SK-N-MC (cell line): Measurements from ENCODE around the gene SLC37A3.

Source experiments
- DNase-seq: peaks from one replicate; pipeline ENCODE4 v3.0.0-alpha.2; 2011; ENCODE audit warnings: low read depth, low spot score
- H3K27ac ChIP-seq: fragments of 200-600 bp; sonication (generic); 2 replicates; pipeline ENCODE4 v1.5.1; 2016; ENCODE audit warnings: mixed run types
- H3K36me3 ChIP-seq: fragments of 200-600 bp; sonication (generic); 2 replicates; pipeline ENCODE4 v1.6.1; 2017; ENCODE audit warnings: antibody characterized with exemption, low read length, mixed read lengths; ENCODE audit not compliant: insufficient read depth
- H3K4me3 ChIP-seq: fragments of 200-600 bp; sonication (generic); 2 replicates; pipeline ENCODE4 v1.5.1; 2016
- H3K9ac ChIP-seq: fragments of 200-600 bp; sonication (generic); 2 replicates; pipeline ENCODE4 v1.8.0; 2017; ENCODE audit warnings: mixed run types, mixed read lengths; ENCODE audit not compliant: insufficient read length
- H3K9me3 ChIP-seq: fragments of 200-600 bp; sonication (generic); 2 replicates; pipeline ENCODE4 v1.6.1; 2017; ENCODE audit warnings: low read depth, mild to moderate bottlenecking, antibody characterized with exemption, low read length, moderate library complexity, mixed read lengths
- EZH2 ChIP-seq: fragments of 200-600 bp; sonication (generic); IDR thresholded peaks from one replicate; pipeline ENCODE4 v1.6.1; 2017; ENCODE audit warnings: antibody characterized with exemption
- FOXP2 ChIP-seq: optimal IDR thresholded peaks from 2 replicates; pipeline ENCODE3; 2011; ENCODE audit warnings: mild to moderate bottlenecking, moderate library complexity; ENCODE audit not compliant: insufficient read depth; ENCODE audit errors: extremely low read length, control extremely low read depth
- POLR2AphosphoS5 ChIP-seq: IDR thresholded peaks from 2 replicates; pipeline ENCODE4 v1.6.1; 2012; ENCODE audit warnings: mild to moderate bottlenecking, low read depth, low read length, borderline replicate concordance

Gene SLC37A3

DNA sequence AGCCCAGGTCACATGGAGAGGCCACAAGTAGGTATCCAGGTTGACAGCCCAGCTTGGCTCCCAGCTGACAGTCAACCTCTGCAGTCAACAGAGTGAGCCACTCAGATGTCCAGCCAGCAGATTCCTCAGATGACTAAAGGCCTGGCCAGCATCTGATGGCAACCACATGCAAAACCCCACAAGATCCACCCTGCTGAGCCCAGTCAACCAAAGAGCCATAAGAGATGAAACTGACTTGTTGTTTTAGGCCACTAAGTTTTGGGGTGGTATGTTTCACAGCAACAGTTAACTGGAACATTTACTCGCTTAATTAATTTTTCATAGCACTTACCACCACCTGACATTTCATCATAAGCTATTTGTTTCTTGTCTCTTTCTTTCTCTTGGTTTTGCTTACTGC lies 114.3 kb downstream of the SLC37A3 start:
- no peak overlapping the region for H3K9ac ChIP-seq
- H3K27ac ChIP-seq: no peak overlapping the region
- no peak for DNase-seq
- H3K4me3 ChIP-seq: no peak overlapping the region
- no peaks in the 10 kb centered on the region for H3K36me3 ChIP-seq
- no peak for TF ChIP-seq EZH2
- TF ChIP-seq POLR2AphosphoS5: no peak
- TF ChIP-seq FOXP2: no peak
- H3K9me3 ChIP-seq: no peaks in the 10 kb centered on the region
